ENCODE results near the gene GPC5. TPM values are rescaled to one million over a fixed set of nuclear protein-coding genes. Genes with fewer than 3 reads are reported as not detected.

GPC5 gene
- total and polyA plus RNA-seq, 2 donors (not counting 3 experiments of a cell fraction or from before 2014, with no cell fraction given), result 0.59 to 0.97 TPM

GRCh38 chr13:91744284-91744683 lies 345.9 kb downstream of the GPC5 start:
- Histone ChIP-seq H3K9ac (replicated peaks; ENCODE audit: extremely low read depth, insufficient read depth, low read length) (no peak overlapping the region), H3K9me3 (replicated peaks; ENCODE audit: control insufficient read depth, insufficient read depth, low read length) (peaks cover 4% of the 10 kb centered on the region), H3K79me2 (ENCODE audit: control insufficient read depth, insufficient read depth, low read length) (no peaks in the 10 kb centered on the region), H3K27ac (ENCODE audit: insufficient read depth, low read depth, low read length) (no peak overlapping the region), H3K36me3 (ENCODE audit: control insufficient read depth in 2 of 2, extremely low read depth in 1 of 2, insufficient read depth in 2 of 2, low read length in 2 of 2) (no peaks in the 10 kb centered on the region), H3K4me2 (ENCODE audit: insufficient read depth, low read length) (no peak overlapping the region), H3K9me1 (replicated peaks; ENCODE audit: control insufficient read depth, extremely low read depth, insufficient read depth, low read length) (no peaks in the 10 kb centered on the region), H4K20me1 (replicated peaks; ENCODE audit: control insufficient read depth, extremely low read depth, insufficient read depth, low read length) (no peaks in the 10 kb centered on the region), H3K4me1 (ENCODE audit: control insufficient read depth, extremely low read depth, insufficient read depth, low read length) (no peaks in the 10 kb centered on the region), H3K4me3 (replicated peaks in 1 of 3; ENCODE audit: insufficient read depth in 1 of 3, low read depth in 1 of 3, low read length in 3 of 3) (no peak overlapping the region), H2AFZ (ENCODE audit: low read depth, low read length) (no peak overlapping the region), H3K27me3 (ENCODE audit: control insufficient read depth in 2 of 2, insufficient read depth in 2 of 2, low read length in 2 of 2) (no peaks in the 10 kb centered on the region)
- ChIA-PET POLR2A (no interaction called here), CTCF (no interaction called here)
- intact Hi-C loops (cut with micrococcal nuclease), result no loop called here
- dilution Hi-C loops (cut with MboI; ENCODE audit: extremely low pct_ligation_motif_present, low sequenced_read_pairs), result no loop called here
- no peak for DNase-seq (ENCODE audit: low read depth, low spot score)
- TF ChIP-seq CTCF (IDR thresholded peaks at IDR 0.05; ENCODE audit: extremely low read depth in 1 of 2, insufficient read depth in 1 of 2, low read depth in 1 of 2, low read length in 2 of 2), result no peak
- TF ChIP-seq FOS (IDR thresholded peaks at IDR 0.05; ENCODE audit: borderline replicate concordance, insufficient read depth, low read length), result no peak
- no peak for TF ChIP-seq EZH2 (IDR thresholded peaks at IDR 0.05; ENCODE audit: borderline replicate concordance, low read depth, low read length, severe bottlenecking)
- TF ChIP-seq GATA2 (IDR thresholded peaks at IDR 0.05; ENCODE audit: insufficient read depth, insufficient read length, low read depth, low read length), result no peak
- no peak for TF ChIP-seq MAX (IDR thresholded peaks at IDR 0.05; ENCODE audit: insufficient read depth, insufficient read length)
- no peak for TF ChIP-seq MYC (IDR thresholded peaks at IDR 0.05; ENCODE audit: low read depth, low read length)
- no peak for TF ChIP-seq POLR2A (IDR thresholded peaks at IDR 0.05; ENCODE audit: low read depth, low read length)
- TF ChIP-seq POLR2AphosphoS5 (IDR thresholded peaks at IDR 0.05; ENCODE audit: insufficient read depth, low read depth, low read length), result no peak
- no peak for TF ChIP-seq JUN (IDR thresholded peaks at IDR 0.05; ENCODE audit: borderline replicate concordance, insufficient read depth, insufficient read length, low read depth)
- FAIRE-seq, result no peak
- BruUV-seq (replicated peaks), result no TSS peak

Data from endothelial cell of umbilical vein (primary cell).